HEK293T (cell line): ENCODE results near the gene DSCAM.

Experiments
- ELF4 ChIP-seq: fragments of 450-650 bp; IDR thresholded peaks from 2 replicates; pipeline ENCODE4 v1.6.1; 2017; ENCODE audit warnings: antibody characterized with exemption
- FOXA1 ChIP-seq: fragments of 450-650 bp; IDR thresholded peaks from 2 replicates; pipeline ENCODE4 v1.6.1; 2016; ENCODE audit warnings: mild to moderate bottlenecking
- HDGF ChIP-seq: fragments of 450-650 bp; IDR thresholded peaks from 2 replicates; pipeline ENCODE4 v1.6.1; 2017; ENCODE audit warnings: antibody characterized with exemption, borderline replicate concordance
- L3MBTL2 ChIP-seq: fragments of 450-650 bp; conservative IDR thresholded peaks from 2 replicates; pipeline ENCODE4 v1.6.1; 2016; ENCODE audit warnings: mild to moderate bottlenecking
- TARDBP ChIP-seq: fragments of 450-650 bp; IDR thresholded peaks from 2 replicates; pipeline ENCODE4 v1.6.1; 2016

- TF ChIP-seq ELF4 (no peak), L3MBTL2 (no peak), TARDBP (no peak), HDGF (no peak), FOXA1 (no peak)
Observed at GRCh38 chr21:40340357-40340756, 506.6 kb downstream of the DSCAM start.
